Esophagus (tissue), 2 donors: ENCODE data around the gene ST7L. TPM values are rescaled to one million over a fixed set of nuclear protein-coding genes. Genes with fewer than 3 reads are reported as not detected.
"Not testable (repeated sequence)": the region's sequence is repeated elsewhere in the genome, so short reads cannot be mapped to it uniquely, and the experiment has no call there.

Source experiments
- H3K27ac ChIP-seq, 2 donors: one replicate each; pipeline ENCODE4 v1.5.1; 2013; ENCODE audit warnings: low read depth in 2 of 2, mild to moderate bottlenecking in 2 of 2, inconsistent platforms in 1 of 2, low read length in 1 of 2, moderate library complexity in 1 of 2
- H3K27me3 ChIP-seq, 2 donors: one replicate each; pipeline ENCODE4 v1.6.1; 2013; ENCODE audit warnings: low read length in 2 of 2, control low read depth in 1 of 2, mild to moderate bottlenecking in 1 of 2; ENCODE audit not compliant: insufficient read depth in 2 of 2, control insufficient read depth in 1 of 2
- H3K36me3 ChIP-seq, 2 donors: one replicate each; pipeline ENCODE4 v1.6.1; 2013; ENCODE audit warnings: low read length in 1 of 2; ENCODE audit not compliant: control insufficient read depth in 2 of 2, insufficient read depth in 2 of 2
- H3K4me1 ChIP-seq, 2 donors: one replicate each; pipeline ENCODE4 v1.6.1; 2013; ENCODE audit warnings: low read length in 1 of 2; ENCODE audit not compliant: control insufficient read depth in 2 of 2, insufficient read depth in 2 of 2
- H3K4me3 ChIP-seq, 2 donors: one replicate each; pipeline ENCODE4 v1.5.1; 2013; ENCODE audit warnings: low read length in 2 of 2, mild to moderate bottlenecking in 2 of 2, low read depth in 1 of 2, moderate library complexity in 1 of 2
- H3K9me3 ChIP-seq, 2 donors: one replicate each; pipeline ENCODE4 v1.6.1; 2013; ENCODE audit warnings: mild to moderate bottlenecking in 2 of 2, low read depth in 1 of 2, low read length in 1 of 2, moderate library complexity in 1 of 2; ENCODE audit not compliant: control insufficient read depth in 2 of 2, insufficient read depth in 1 of 2
- WGBS, 2 donors: extraction: QIAGEN DNeasy Blood & Tissue Kit; methylation state at CpG; one replicate each; pipeline ENCODE4 v1.1.7; 2013; 5-methylcytosine and 5-hydroxymethylcytosine counted together
- polyA plus RNA-seq, 2 donors: library from polyadenylated mRNA; stranded (reverse); fragments of 200-250 nt; gene quantifications; one replicate each; pipeline ENCODE4 v1.2.3, GENCODE V29; 2013
- donor health status: healthy with polysubstance abuse.
- donor health status: Bipolar disorder and iron deficiency.

Gene ST7L
- 10 to 100 TPM in 1 of 2 donors, 1 to 10 TPM in 1; 8.9 to 12.0 TPM for polyA plus RNA-seq

GRCh38 chr1:112618721-112619517 is at the start of gene ST7L:
TSS of gene ST7L (minus strand) at chr1:112619141. CDS start at chr1:112619113, 28 bp downstream.
- WGBS, 2 donors, result 0% methylated on average over 48 of the region's 48 CpGs
- Histone ChIP-seq H3K9me3 (no peaks in the 10 kb centered on the region), H3K4me1 (peaks cover 0 to 2% of the 10 kb centered on the region in 2 donors), H3K4me3 (peak within 1 kb of the TSS; percentile 72 to 92), H3K27ac (peak within 1 kb of the TSS; percentile 97 to 99), H3K27me3 (no peaks in the 10 kb centered on the region), H3K36me3 (no peaks in the 10 kb centered on the region)

- WGBS, 2 donors, result 87 to 89% methylated on average over 2 of the region's 2 CpGs
- Histone ChIP-seq H3K27ac (no peak overlapping the region), H3K27me3 (no peaks in the 10 kb centered on the region), H3K36me3 (peaks cover 2 to 7% of the 10 kb centered on the region in 2 donors), H3K9me3 (no peaks in the 10 kb centered on the region), H3K4me3 (no peak overlapping the region), H3K4me1 (no peaks in the 10 kb centered on the region)
These were observed 48.0 kb upstream of the ST7L start for GRCh38 chr1:112666946-112667345.

- 77 to 90% methylated on average over 3 of the region's 3 CpGs for WGBS, 2 donors
- no peaks in the 10 kb centered on the region for H3K27me3 ChIP-seq
- H3K36me3 ChIP-seq, result peaks cover 6 to 10% of the 10 kb centered on the region in 2 donors
These were observed 46.9 kb upstream of the ST7L start for GRCh38 chr1:112665857-112666256.

GRCh38 chr1:112651205-112651604 is 32.3 kb upstream of the ST7L start:
- Histone ChIP-seq H3K27me3 (no peaks in the 10 kb centered on the region), H3K36me3 (peaks cover 3 to 4% of the 10 kb centered on the region in 2 donors), H3K9me3 (no peaks in the 10 kb centered on the region), H3K27ac (no peak overlapping the region), H3K4me1 (no peaks in the 10 kb centered on the region), H3K4me3 (no peak overlapping the region)
- WGBS, 2 donors, result 98 to 99% methylated on average over 1 of the region's 1 CpG

More at GRCh38 chr1:112665857-112666256, 46.9 kb upstream of the ST7L start:
- Histone ChIP-seq H3K9me3 (no peaks in the 10 kb centered on the region), H3K4me1 (no peaks in the 10 kb centered on the region), H3K27ac (no peak overlapping the region), H3K4me3 (no peak overlapping the region)

GRCh38 chr1:112646225-112646624 is 27.3 kb upstream of the ST7L start:
- Histone ChIP-seq H3K9me3 (no peaks in the 10 kb centered on the region), H3K27me3 (no peaks in the 10 kb centered on the region), H3K27ac (no peak overlapping the region), H3K36me3 (peaks cover 0 to 6% of the 10 kb centered on the region in 2 donors), H3K4me1 (no peaks in the 10 kb centered on the region), H3K4me3 (no peak overlapping the region)
- WGBS, 2 donors, result 85 to 88% methylated on average over 4 of the region's 4 CpGs

- H3K9me3 ChIP-seq, result no peaks in the 10 kb centered on the region
- no peak overlapping the region for H3K27ac ChIP-seq
- H3K4me3 ChIP-seq, result no peak overlapping the region
- H3K4me1 ChIP-seq, result no peaks in the 10 kb centered on the region
- peaks cover 0 to 3% of the 10 kb centered on the region in 2 donors for H3K36me3 ChIP-seq
- H3K27me3 ChIP-seq, result no peaks in the 10 kb centered on the region
- 86 to 87% methylated on average over 2 of the region's 2 CpGs for WGBS, 2 donors
These were observed 24.1 kb upstream of the ST7L start for GRCh38 chr1:112643080-112643479.

GRCh38 chr1:112640437-112640836 is 21.5 kb upstream of the ST7L start:
- H3K4me3 ChIP-seq, H3K27ac ChIP-seq, H3K27me3 ChIP-seq, H3K4me1 ChIP-seq, H3K9me3 ChIP-seq, H3K36me3 ChIP-seq: not testable (repeated sequence)
- 83 to 90% methylated on average over 13 to 23 of the region's 23 CpGs for WGBS, 2 donors

- no peaks in the 10 kb centered on the region for H3K4me1 ChIP-seq
- H3K27me3 ChIP-seq, result no peaks in the 10 kb centered on the region
- H3K4me3 ChIP-seq, result no peak overlapping the region
- 83 to 100% methylated on average over 1 of the region's 1 CpG for WGBS, 2 donors
- no peaks in the 10 kb centered on the region for H3K9me3 ChIP-seq
- no peaks in the 10 kb centered on the region for H3K36me3 ChIP-seq
- H3K27ac ChIP-seq, result no peak overlapping the region
These were observed 19.1 kb upstream of the ST7L start for GRCh38 chr1:112638110-112638428.

- Histone ChIP-seq H3K4me3 (no peak overlapping the region), H3K9me3 (no peaks in the 10 kb centered on the region), H3K36me3 (no peaks in the 10 kb centered on the region), H3K4me1 (no peaks in the 10 kb centered on the region), H3K27ac (peak overlapping the region in 1 of 2 donors; percentile 22), H3K27me3 (no peaks in the 10 kb centered on the region)
- WGBS, 2 donors, result 74 to 81% methylated on average over 4 of the region's 4 CpGs
These were observed 18.5 kb upstream of the ST7L start for GRCh38 chr1:112637254-112638109.
